NCI-H2171 treated with DMSO at 0.1 percent for 48 hours (cell line): ENCODE results near the gene LRMDA.
"Not testable (repeated sequence)": the region's sequence is repeated elsewhere in the genome, so short reads cannot be mapped to it uniquely, and the experiment has no call there.

Experiments used
- DNase-seq: peaks from one replicate; lab custom pipeline; 2025; lab: John Stamatoyannopoulos, UW

LRMDA gene

GRCh38 chr10:75746356-75746755, 314.9 kb downstream of the LRMDA start:
- DNase-seq = no peak

- not testable (repeated sequence) for DNase-seq
Observed at GRCh38 chr10:75750093-75750875, 318.9 kb downstream of the LRMDA start.

GRCh38 chr10:75751232-75751631, 319.8 kb downstream of the LRMDA start:
- no peak for DNase-seq

- DNase-seq = no peak
Observed at GRCh38 chr10:75753621-75754020, 322.2 kb downstream of the LRMDA start.

GRCh38 chr10:75754096-75754831, 322.8 kb downstream of the LRMDA start:
- peak; percentile 52 for DNase-seq

GRCh38 chr10:75755528-75755927, 324.1 kb downstream of the LRMDA start:
- DNase-seq = no peak

- DNase-seq = no peak
Observed at GRCh38 chr10:75761289-75761688, 329.9 kb downstream of the LRMDA start.

- DNase-seq = no peak
Observed at GRCh38 chr10:75762431-75762802, 331.0 kb downstream of the LRMDA start.

- DNase-seq = no peak
Observed at GRCh38 chr10:75763652-75764051, 332.2 kb downstream of the LRMDA start.

- no peak for DNase-seq
Observed at GRCh38 chr10:75764974-75765788, 333.8 kb downstream of the LRMDA start.

GRCh38 chr10:75765789-75766096, 334.3 kb downstream of the LRMDA start:
- DNase-seq = no peak

- no peak for DNase-seq
Observed at GRCh38 chr10:75766106-75766505, 334.7 kb downstream of the LRMDA start.

- not testable (repeated sequence) for DNase-seq
Observed at GRCh38 chr10:75766752-75767151, 335.3 kb downstream of the LRMDA start.

- no peak for DNase-seq
Observed at GRCh38 chr10:75770626-75771081, 339.2 kb downstream of the LRMDA start.

- DNase-seq = no peak
Observed at GRCh38 chr10:75771606-75772005, 340.2 kb downstream of the LRMDA start.

- no peak for DNase-seq
Observed at GRCh38 chr10:75772153-75772887, 340.9 kb downstream of the LRMDA start.

- no peak for DNase-seq
Observed at GRCh38 chr10:75773231-75773780, 341.9 kb downstream of the LRMDA start.

- no peak for DNase-seq
Observed at GRCh38 chr10:75773813-75774782, 342.7 kb downstream of the LRMDA start.

- no peak for DNase-seq
Observed at GRCh38 chr10:75774783-75775490, 343.5 kb downstream of the LRMDA start.
